Natural killer cell treated with Interleukin-12 subunit alpha and Interleukin-12 subunit beta and Interleukin-15 and Interleukin-18, amount 100 ng/mL, for 72 hours (primary cell): ENCODE results near the gene LAMA3. TPM values are rescaled to one million over a fixed set of nuclear protein-coding genes. Genes with fewer than 3 reads are reported as not detected.
"Not testable (repeated sequence)": the region's sequence is repeated elsewhere in the genome, so short reads cannot be mapped to it uniquely, and the experiment has no call there.

Experiments used
- ATAC-seq, 2 donors: fragments of 150-1000 bp; cut with Tn5 transposase in 1 of 2; sonication (Bioruptor Pico), chemical (Tn5 transposase) in 1 of 2; 2 replicates each; pipeline ENCODE4 v1.10.0; 2021
- DNase-seq: peaks from one replicate; pipeline ENCODE4 v3.0.0; 2022; ENCODE audit warnings: low spot score
- H3K27ac Mint-ChIP-seq, 2 donors: 1 replicate in 1 of 2; 2 replicates in 1 of 2; pipeline ENCODE4 v1.8.0; 2022; ENCODE audit warnings: mixed read lengths in 2 of 2, mild to moderate bottlenecking in 1 of 2, moderate library complexity in 1 of 2
- H3K27me3 Mint-ChIP-seq, 2 donors: 1 replicate in 1 of 2; 2 replicates in 1 of 2; pipeline ENCODE4 v1.8.0; 2022; ENCODE audit warnings: mixed read lengths in 2 of 2
- H3K36me3 Mint-ChIP-seq: one replicate; pipeline ENCODE4 v1.8.0; 2022; ENCODE audit warnings: mixed read lengths
- H3K4me1 Mint-ChIP-seq, 2 donors: 1 replicate in 1 of 2; 2 replicates in 1 of 2; pipeline ENCODE4 v1.8.0; 2022; ENCODE audit warnings: low read depth in 2 of 2, mixed read lengths in 2 of 2, mild to moderate bottlenecking in 1 of 2
- H3K4me3 Mint-ChIP-seq: one replicate; pipeline ENCODE4 v1.8.0; 2022; ENCODE audit warnings: mixed read lengths
- H3K9me3 Mint-ChIP-seq: 2 replicates; pipeline ENCODE4 v1.8.0; 2022; ENCODE audit warnings: mixed read lengths
- total RNA-seq, 2 donors: library from RNA; stranded (reverse); gene quantifications; one replicate each; pipeline ENCODE4 v1.2.3, GENCODE V29; 2022

LAMA3 gene
- total RNA-seq, 2 donors from 2014 or later: 0.10 to 0.11 TPM

DNA sequence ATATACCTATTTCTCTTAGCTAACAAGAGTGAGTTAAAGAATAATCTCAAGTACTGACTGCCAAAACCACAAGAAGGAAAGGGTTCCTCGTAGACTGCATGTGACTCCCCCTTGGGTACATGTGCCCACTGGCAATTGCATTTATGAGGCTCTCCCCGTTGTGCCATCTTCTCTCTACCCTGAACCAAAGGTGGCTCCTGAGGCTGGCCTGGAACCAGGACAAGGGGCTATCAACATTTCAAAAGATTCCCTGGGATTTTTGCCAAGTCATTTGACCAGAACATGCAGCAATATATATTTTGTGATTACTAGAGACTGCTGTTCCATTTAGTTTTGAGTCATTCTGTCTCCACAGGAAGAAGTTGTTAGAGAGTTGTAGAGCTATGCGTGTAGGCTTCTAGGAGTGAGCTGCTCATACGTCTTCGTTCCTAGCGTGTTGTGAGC, 45.8 kb downstream of the LAMA3 start:
- H3K27ac Mint-ChIP-seq: no peak overlapping the region
- H3K27me3 Mint-ChIP-seq: peaks cover 20 to 22% of the 10 kb centered on the region in 2 donors
- DNase-seq (no peak), ATAC-seq (peak in 1 of 2 donors; percentile 61)
- no peaks in the 10 kb centered on the region for H3K9me3 Mint-ChIP-seq
- H3K4me3 Mint-ChIP-seq: peak overlapping the region; percentile 6
- no peaks in the 10 kb centered on the region for H3K36me3 Mint-ChIP-seq
- peaks cover 7 to 15% of the 10 kb centered on the region in 2 donors for H3K4me1 Mint-ChIP-seq

DNA sequence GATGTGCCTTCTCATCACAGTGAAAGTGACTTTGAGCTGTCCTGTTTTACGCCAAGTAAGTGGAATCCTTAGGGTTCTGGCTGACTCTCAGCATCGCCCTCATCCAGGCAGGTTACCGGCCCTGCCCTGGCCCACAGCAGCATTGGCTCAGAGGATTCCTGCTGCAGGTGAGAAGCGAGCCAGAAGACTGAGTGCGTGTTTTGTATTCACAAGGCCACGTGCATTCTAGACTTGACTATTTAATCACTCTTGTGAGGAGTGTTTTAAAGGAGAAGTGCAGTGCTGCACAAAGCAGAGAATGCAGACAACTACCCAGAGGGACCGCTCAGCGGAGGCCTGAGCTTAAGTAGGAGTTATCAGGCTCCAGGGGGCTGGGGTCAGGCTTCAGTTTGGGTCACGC, 48.3 kb downstream of the LAMA3 start:
- Mint-ChIP-seq H3K36me3 (no peaks in the 10 kb centered on the region), H3K27me3 (peaks cover 30 to 34% of the 10 kb centered on the region in 2 donors), H3K9me3 (no peaks in the 10 kb centered on the region), H3K4me1 (peaks cover 7 to 21% of the 10 kb centered on the region in 2 donors), H3K27ac (peak overlapping the region in 1 of 2 donors; percentile 60), H3K4me3 (no peak overlapping the region)
- no peak for ATAC-seq
- DNase-seq: no peak

DNA sequence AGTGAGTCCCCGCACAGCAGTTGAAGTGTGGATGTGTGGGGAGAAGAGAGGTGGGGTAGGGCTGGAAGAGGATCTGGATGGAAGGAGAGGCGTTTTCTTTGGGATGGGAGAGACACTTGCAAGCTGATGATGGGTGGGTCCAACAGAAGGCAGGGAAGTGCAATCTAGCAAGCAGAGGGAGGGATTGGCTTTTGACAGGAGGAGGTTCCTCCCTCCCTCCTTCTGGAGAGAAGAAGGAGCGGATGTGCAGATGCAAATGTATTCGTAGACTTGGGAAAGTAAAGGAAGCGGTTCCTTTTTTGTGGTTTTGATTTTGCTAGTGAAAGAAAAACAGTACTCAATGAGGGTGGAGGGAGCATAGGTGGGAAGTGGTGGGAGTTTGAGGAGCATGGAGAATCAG, 48.9 kb downstream of the LAMA3 start:
- ATAC-seq: no peak
- H3K27ac Mint-ChIP-seq: peak overlapping the region in 1 of 2 donors; percentile 60
- no peaks in the 10 kb centered on the region for H3K9me3 Mint-ChIP-seq
- no peaks in the 10 kb centered on the region for H3K36me3 Mint-ChIP-seq
- no peak for DNase-seq
- peaks cover 7 to 21% of the 10 kb centered on the region in 2 donors for H3K4me1 Mint-ChIP-seq
- H3K27me3 Mint-ChIP-seq: peaks cover 33 to 34% of the 10 kb centered on the region in 2 donors
- H3K4me3 Mint-ChIP-seq: no peak overlapping the region

DNA sequence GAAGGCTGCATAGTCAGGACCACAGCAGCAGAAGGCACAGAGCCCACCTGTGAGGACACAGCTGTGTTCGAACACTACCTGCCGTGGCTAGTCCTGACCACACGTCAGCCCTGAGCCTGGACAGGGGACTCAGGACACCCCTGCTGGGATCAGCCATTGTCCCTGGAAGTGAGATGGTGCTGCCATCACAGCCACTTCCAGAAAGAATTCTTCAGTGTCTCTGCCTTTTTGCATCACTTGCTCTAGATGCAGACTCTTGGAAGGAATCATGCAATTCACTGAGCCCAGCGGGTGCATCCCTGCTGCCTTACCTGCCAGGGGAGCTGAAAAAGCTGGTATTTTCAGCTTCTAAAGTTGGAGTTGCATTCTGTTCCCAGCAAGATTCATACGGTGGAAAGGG, 49.3 kb downstream of the LAMA3 start:
- Mint-ChIP-seq H3K9me3 (no peaks in the 10 kb centered on the region), H3K4me3 (no peak overlapping the region), H3K27me3 (peaks cover 34 to 37% of the 10 kb centered on the region in 2 donors), H3K27ac (no peak overlapping the region), H3K36me3 (no peaks in the 10 kb centered on the region), H3K4me1 (peaks cover 7 to 21% of the 10 kb centered on the region in 2 donors)
- DNase-seq (no peak), ATAC-seq (no peak)

DNA sequence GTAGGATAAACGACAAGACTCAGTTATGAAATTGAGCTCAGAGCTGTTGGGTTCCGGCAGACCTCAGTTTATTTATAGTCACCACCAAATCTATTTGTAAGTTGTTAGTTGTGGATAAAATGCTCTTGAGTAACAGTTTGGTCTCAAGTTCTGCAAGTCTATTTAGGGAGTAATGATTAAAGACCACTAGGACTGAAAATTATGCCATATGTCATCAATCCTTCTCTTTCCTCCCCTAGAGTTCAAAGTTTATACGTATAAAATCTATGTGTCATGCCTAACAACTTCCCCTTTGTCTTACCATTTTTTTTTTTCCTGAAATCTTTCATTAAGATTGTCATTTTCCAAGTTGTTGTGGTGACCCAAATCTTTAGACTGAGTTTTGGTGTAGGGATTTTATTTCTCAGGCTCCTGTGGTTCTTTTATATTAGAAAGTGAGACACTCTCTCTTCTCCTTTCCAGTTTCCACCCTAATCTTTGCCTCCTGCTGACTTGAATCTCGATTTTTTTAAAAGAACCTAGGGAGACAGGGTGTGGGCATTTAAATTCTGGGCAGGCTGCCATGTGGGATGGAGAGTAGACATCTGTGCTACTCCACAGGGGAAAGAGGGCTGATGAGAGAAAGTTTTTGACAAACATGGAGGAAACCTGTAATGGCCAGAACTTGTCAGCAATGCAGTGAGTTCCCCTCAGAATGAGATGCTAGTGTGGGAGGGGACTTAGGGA, 51.0 kb downstream of the LAMA3 start:
- Mint-ChIP-seq H3K36me3 (no peaks in the 10 kb centered on the region), H3K9me3 (no peaks in the 10 kb centered on the region), H3K4me1 (peaks cover 7 to 18% of the 10 kb centered on the region in 2 donors), H3K27me3 (peaks cover 36 to 42% of the 10 kb centered on the region in 2 donors), H3K4me3 (no peak overlapping the region), H3K27ac (no peak overlapping the region)
- DNase-seq: no peak
- no peak for ATAC-seq

DNA sequence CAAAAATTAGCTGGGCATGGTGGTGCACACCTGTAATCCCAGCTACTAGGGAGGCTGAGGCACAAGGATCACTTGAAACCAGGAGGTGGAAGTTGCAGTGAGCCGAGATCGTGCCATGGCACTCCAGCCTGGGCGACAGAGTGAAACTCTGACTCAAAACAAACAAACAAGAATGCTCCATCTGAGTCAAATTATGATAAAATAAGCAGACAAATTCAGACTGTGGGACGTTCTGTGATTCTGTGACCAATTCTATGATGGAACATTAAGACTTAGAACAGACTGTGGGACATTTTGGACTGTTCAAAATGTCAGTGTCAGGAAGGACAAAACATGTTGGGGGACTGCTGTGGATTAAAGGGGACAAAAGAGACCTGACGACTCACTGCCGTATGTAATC, 52.7 kb downstream of the LAMA3 start:
- not testable (repeated sequence) for DNase-seq, H3K9me3 Mint-ChIP-seq, H3K36me3 Mint-ChIP-seq
- H3K27me3 Mint-ChIP-seq: peaks cover 31 to 40% of the 10 kb centered on the region in 2 donors
- peak overlapping the region; percentile 46 for H3K4me3 Mint-ChIP-seq
- peak in 1 of 2 donors; percentile 78 for ATAC-seq
- peaks cover 7 to 14% of the 10 kb centered on the region in 2 donors for H3K4me1 Mint-ChIP-seq
- peak overlapping the region in 1 of 2 donors; percentile 14 for H3K27ac Mint-ChIP-seq

DNA sequence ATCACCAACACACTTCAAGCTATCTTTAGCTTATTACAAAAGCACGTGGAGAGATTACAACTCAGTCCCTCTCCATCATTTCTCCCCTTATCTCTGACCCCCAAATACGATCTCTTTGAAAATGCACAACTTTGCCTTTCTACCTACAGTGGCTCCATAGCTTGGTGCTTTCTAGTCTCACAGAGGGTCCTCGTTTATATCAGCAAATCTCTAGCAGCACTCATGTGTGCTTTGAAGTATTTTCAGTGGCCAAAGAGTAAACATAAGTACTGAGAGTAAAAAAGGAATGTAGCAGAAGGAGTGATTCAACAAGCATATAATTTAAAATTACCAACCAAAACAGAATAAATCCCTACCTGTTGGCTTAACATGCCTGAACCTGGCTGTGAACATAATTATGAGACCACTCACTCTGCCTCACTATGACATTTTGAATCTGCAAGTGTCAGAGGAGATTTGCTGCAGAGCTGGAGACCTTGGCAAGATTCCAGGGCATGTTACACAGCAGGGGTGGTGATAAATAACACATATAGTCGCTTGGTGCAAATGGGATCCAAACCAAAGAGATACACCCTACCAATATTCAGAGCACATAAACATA, 54.6 kb downstream of the LAMA3 start:
- Mint-ChIP-seq H3K27ac (no peak overlapping the region), H3K27me3 (peaks cover 21 to 35% of the 10 kb centered on the region in 2 donors), H3K36me3 (no peaks in the 10 kb centered on the region), H3K4me3 (no peak overlapping the region), H3K4me1 (peaks cover 0 to 6% of the 10 kb centered on the region in 2 donors), H3K9me3 (no peaks in the 10 kb centered on the region)
- DNase-seq (no peak), ATAC-seq (no peak)

DNA sequence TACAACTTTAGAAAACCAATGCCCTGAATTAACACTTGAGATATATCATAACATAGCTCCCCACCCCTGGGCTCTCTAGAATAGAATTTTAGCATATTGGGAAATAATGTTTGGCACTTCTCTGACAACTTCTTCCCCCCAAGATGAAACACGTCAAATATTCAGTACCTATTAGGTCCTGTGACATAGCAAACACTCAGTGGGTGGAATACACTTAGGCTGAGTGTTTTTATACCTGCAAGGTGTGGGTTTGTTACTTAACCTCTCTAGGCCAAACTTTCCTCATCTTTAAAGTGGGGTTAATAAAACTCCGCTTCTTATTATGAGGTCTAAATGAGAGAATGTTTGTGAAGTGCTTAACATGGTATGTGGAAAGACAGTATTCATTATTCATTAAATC, 56.1 kb downstream of the LAMA3 start:
- H3K4me3 Mint-ChIP-seq: no peak overlapping the region
- no peak overlapping the region for H3K27ac Mint-ChIP-seq
- ATAC-seq: no peak
- DNase-seq: no peak
- no peaks in the 10 kb centered on the region for H3K36me3 Mint-ChIP-seq
- peaks cover 0 to 6% of the 10 kb centered on the region in 2 donors for H3K4me1 Mint-ChIP-seq
- H3K27me3 Mint-ChIP-seq: peaks cover 24 to 40% of the 10 kb centered on the region in 2 donors
- H3K9me3 Mint-ChIP-seq: no peaks in the 10 kb centered on the region

DNA sequence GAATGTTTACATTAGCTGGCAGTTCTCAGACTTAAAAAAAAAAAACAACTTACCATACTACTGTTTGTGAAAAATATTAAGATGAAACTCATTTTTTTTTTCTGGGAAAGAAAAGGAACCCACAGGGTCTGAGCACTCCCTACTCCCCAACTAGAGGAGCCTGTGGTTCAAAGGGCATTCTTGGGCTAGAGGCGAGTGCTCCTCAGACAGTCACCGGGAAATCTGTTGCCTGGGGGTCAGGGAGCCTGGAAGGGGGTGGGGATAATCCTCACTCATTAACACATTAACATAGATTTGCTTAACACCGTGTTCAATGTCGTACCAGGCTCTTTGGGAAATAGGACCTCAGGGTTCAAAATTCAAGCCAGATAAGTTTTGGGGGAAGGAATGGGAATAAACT, 57.6 kb downstream of the LAMA3 start:
- DNase-seq (no peak), ATAC-seq (no peak)
- H3K36me3 Mint-ChIP-seq: no peaks in the 10 kb centered on the region
- no peak overlapping the region for H3K4me3 Mint-ChIP-seq
- H3K9me3 Mint-ChIP-seq: no peaks in the 10 kb centered on the region
- H3K27me3 Mint-ChIP-seq: peaks cover 30 to 42% of the 10 kb centered on the region in 2 donors
- H3K4me1 Mint-ChIP-seq: peaks cover 0 to 5% of the 10 kb centered on the region in 2 donors
- H3K27ac Mint-ChIP-seq: no peak overlapping the region

DNA sequence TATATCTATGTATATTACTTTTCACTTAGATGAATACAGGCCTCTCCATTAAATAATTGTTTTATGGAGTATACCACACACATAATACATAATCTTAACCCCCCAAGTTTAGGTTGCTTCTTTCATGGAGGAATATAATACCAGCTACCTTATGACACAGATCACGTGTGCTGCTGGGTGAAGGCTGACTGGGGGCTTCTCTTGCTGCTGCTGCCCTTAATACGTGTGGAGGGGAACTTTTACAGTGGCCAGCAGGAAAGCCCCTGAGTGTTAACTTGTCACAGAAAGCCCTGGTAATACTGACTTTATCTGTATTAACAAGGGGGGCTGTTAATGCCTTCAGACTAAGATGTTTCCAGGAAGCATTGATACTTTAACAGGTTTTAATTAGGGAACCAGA, 63.1 kb downstream of the LAMA3 start:
- Mint-ChIP-seq H3K4me3 (no peak overlapping the region), H3K9me3 (no peaks in the 10 kb centered on the region), H3K27me3 (peaks cover 16 to 22% of the 10 kb centered on the region in 2 donors), H3K4me1 (no peaks in the 10 kb centered on the region), H3K27ac (no peak overlapping the region), H3K36me3 (no peaks in the 10 kb centered on the region)
- DNase-seq (no peak), ATAC-seq (no peak)

DNA sequence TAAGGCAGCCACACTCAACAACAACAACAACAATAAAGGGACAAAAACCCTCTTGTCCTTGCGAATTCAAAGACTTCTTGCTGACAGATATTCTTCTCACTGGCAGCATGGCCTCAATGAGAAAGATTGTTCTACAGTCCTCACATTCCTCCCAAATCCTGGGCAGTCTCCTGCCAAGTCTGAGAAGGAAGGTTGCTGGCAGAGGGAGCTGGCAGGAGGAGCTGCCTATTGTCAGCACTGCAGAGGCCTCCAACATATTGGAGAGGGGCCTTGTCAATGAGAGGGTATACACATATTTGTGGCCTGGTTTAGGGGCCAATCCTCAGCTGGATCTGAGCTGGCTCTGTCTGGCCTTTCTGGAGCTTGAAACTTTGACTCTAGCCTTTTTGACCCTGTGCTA, 63.5 kb downstream of the LAMA3 start:
- DNase-seq (no peak), ATAC-seq (no peak)
- Mint-ChIP-seq H3K4me1 (no peaks in the 10 kb centered on the region), H3K4me3 (no peak overlapping the region), H3K27me3 (peaks cover 13 to 24% of the 10 kb centered on the region in 2 donors), H3K27ac (no peak overlapping the region), H3K36me3 (no peaks in the 10 kb centered on the region), H3K9me3 (no peaks in the 10 kb centered on the region)

DNA sequence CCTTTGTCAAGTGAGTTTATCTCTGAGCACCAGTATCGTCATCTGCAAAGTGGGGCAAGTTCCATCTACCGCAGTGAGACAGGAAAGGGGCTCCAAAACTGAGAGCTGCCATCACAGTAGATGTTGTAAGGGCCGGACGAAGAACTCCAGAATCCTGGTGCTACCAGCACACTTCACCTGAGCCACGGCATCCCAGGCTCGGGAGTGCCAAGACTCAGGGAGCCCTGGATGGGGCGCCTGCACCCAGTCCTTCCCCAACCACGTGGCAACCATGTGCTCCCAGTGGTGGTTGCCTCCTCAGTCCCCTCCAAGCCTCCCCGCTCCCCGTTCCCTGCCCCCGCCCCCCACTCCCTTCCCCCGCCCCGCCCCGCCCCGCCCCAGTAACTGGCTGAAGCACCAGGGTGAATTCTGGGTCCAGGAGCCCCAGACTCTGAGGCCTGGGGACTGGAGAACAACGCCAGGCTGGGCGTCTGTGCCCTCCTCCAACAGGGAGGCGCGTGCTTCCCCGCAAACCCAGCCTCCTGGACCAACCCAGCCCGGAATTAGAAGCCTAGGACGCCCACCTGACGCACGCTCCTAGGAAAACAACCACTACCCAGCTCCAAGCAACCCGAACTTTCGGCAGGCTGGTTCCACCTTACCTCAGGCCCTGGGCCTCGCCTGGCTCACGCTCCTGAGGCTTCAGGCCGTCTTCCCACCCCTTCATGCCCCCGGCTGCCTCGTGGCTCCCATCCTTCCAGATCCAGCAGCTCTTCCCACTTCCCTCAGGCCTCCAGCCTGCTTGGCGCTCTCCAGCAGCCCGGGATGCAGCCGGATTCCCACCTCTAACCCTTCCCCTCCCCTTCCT, 67.6 kb downstream of the LAMA3 start:
- H3K36me3 Mint-ChIP-seq: no peaks in the 10 kb centered on the region
- ATAC-seq (no peak), DNase-seq (no peak)
- no peak overlapping the region for H3K4me3 Mint-ChIP-seq
- H3K27me3 Mint-ChIP-seq: peaks cover 3 to 16% of the 10 kb centered on the region in 2 donors
- H3K27ac Mint-ChIP-seq: no peak overlapping the region
- no peaks in the 10 kb centered on the region for H3K9me3 Mint-ChIP-seq
- H3K4me1 Mint-ChIP-seq: no peaks in the 10 kb centered on the region

DNA sequence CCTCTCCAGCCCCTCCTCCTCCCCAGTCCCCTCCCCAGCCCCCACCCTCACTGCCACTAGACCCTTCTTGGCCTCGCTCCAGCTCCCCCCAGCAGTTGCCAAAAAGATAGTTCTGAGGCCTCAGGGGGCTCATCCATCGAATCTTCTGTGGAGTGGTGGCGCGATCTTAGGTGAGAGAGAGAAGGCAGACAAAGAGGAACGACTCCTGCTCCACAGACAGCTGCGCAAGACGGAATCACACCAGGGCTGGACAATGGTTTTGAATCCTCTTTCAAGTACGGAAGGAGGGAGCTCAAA, 68.1 kb downstream of the LAMA3 start:
- ATAC-seq (no peak), DNase-seq (no peak)
- Mint-ChIP-seq H3K27me3 (peaks cover 3 to 14% of the 10 kb centered on the region in 2 donors), H3K9me3 (no peaks in the 10 kb centered on the region), H3K27ac (no peak overlapping the region), H3K4me3 (no peak overlapping the region), H3K4me1 (no peaks in the 10 kb centered on the region), H3K36me3 (no peaks in the 10 kb centered on the region)

DNA sequence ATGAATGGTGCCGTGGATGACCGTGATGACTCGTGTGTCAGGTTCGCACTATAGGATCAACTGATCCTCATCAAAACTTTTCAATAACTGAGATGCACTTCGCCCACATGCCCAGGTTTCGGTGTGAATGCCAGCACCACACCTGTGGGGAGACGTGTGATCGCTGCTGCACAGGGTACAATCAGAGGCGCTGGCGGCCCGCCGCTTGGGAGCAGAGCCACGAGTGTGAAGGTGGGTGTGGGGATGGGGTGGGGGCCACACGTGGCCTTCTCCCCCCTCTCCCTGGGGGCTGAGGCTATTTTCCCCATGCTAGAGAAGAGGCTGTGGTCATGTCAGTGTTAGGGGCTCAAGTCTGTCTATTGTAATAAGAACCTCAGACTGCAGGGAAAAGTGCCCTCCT, 69.0 kb downstream of the LAMA3 start:
- DNase-seq (no peak), ATAC-seq (no peak)
- Mint-ChIP-seq H3K36me3 (no peaks in the 10 kb centered on the region), H3K4me1 (no peaks in the 10 kb centered on the region), H3K27ac (no peak overlapping the region), H3K27me3 (peaks cover 3 to 14% of the 10 kb centered on the region in 2 donors), H3K9me3 (no peaks in the 10 kb centered on the region), H3K4me3 (no peak overlapping the region)
